T47D (cell line): ENCODE results near the gene TMEM186.
"Not testable (repeated sequence)": the region's sequence is repeated elsewhere in the genome, so short reads cannot be mapped to it uniquely, and the experiment has no call there.

Source experiments
- DNase-seq, 2 experiments: peaks; one replicate each; pipeline versions ENCODE4 v3.0.0 to v3.0.0-alpha.2; 2011 to 2012; ENCODE audit warnings: low read depth in 1 of 2, low spot score in 1 of 2
- JUND ChIP-seq: IDR thresholded peaks from 2 replicates; pipeline ENCODE4 v1.6.1; 2012; ENCODE audit warnings: low read depth
- in situ Hi-C: cut with HindIII; loops from 2 replicates; pipeline ENCODE4 v1.10.0; 2016; ENCODE audit warnings: low sequenced_read_pairs, low pct_unique_long_range_greater_than_20kb

The TMEM186 gene

DNA sequence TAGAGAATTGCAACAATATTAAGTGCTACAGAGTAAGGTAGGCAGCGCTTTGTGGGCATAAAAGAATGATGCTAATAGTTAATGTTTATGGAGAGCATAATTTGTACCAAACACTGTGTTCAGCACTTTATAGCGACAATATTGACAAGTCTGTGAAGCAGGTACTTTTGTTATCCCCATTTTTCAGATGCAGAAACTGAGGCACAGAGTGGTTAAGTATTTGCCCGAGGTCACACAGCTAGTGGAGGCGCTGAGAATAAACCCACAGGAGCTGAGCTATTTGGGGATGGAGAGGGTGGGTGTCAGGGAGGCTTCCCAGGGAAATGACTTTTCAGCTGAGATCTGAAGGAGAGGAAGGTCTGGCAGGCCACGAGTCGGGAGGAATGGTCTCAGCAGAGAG lies 39.4 kb downstream of the TMEM186 start:
- in situ Hi-C loops: no loop called here
- no peak for TF ChIP-seq JUND
- no peak for DNase-seq

DNA sequence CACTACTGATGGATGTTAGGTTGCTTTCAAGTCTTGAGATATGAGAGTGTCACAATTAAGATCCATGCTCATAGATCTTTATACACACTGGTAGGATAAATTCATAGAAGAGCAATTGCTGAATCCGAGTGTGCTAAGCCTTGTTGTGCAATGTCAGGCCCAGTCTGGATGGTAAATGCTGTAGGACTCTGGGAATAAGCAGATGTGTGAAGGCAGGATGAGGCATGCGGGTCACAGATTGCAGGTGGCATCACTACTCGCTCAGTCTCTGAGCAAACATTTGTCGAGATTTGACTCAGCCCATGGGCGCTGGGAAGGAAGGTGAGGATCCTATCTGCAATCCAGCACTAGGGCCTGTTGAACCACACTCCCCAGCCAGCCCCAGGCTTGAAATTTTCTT lies 40.7 kb downstream of the TMEM186 start:
- in situ Hi-C loops: no loop called here
- no peak for TF ChIP-seq JUND
- DNase-seq: no peak

DNA sequence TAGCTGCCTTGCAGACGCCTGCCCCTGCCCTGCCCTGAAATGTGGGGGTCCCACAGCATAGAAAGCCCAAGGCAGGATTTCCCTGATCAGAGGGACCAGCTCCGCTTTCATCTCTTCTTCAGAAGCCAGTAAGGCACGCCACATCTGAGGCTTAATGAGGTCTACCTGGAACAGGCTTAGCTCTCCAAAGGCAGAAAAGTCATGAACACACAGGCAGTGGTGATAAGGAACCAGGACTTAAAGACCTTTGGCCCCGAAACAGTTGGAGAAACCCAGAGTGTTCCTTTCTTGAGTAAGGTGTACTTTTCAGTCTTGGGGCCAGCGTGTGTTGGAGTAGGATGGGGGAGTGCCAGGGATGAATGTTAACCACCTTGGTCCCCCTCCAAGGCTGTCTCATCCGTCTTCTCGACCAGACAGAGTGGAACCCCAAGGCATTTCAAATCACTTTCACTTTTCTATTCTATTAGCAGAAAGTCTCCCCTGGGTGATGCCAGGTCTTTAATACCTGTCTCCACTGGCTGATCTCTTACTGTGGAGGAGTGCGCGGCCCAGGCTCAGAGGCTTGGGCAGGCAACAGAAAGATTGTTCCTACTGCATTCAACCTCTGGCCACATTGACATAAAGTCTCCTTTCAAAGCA lies 43.9 kb downstream of the TMEM186 start:
- in situ Hi-C loops: no loop called here
- no peak for DNase-seq
- no peak for TF ChIP-seq JUND

DNA sequence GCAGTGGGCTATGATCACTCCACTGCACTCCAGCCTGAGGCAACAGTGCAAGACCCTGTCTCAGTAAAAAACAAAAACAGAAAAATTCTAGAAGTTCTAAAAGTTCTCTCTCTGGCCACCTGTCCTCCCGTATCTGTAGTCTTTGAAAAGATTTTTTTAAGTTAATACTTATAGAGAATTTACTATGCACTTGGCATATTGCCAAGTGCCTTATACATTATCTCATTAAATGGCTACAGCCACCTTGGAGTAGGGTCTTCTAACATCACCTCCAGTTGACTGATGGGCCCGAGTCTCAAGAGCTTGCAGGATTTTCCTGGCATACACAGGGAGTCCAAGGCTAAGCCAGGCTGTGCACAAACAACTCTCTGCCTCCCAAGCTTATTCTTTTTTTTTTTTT lies 44.7 kb downstream of the TMEM186 start:
- no peak for DNase-seq
- no peak for TF ChIP-seq JUND
- in situ Hi-C loops: no loop called here

DNA sequence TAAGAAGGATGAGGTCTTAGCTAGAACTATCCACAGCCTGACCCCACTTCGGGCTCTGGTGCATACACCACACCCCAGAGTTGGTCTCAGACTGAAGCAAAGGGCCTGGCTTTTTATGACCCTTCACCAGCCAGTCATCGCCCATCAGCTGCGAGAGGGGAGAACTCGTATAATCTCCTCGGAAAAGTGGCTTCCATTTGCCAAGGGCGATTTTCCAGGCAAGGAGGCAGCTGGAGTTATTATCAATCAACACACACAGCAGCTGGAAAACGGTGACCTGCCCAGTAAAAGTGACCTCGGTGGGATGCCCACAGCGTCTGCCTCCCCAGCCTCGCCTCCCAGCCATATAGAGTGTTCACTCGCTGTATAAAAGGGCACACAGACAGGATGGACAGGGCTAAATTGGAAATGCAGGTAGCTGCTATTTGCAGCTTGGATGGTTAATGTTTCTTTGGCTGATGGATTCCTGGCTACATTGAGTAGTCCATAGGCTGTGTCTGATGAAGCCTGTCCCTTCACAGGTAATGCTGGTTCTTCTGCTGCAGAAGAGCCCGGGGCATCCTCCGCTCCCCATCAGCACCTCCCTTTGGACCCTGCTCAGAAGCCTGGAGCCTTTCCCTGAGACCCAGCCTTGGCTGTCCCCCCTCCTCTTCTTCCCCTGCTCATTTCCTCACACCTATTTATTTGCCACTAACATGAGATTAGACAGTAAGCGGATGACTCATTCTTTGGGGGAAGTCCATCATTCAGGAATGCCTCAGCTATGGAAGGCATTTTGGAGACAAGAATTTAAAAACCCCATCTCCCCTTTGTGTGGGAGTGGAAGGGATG lies 45.7 kb downstream of the TMEM186 start:
- in situ Hi-C loops: no loop called here
- no peak for DNase-seq
- TF ChIP-seq JUND: no peak

DNA sequence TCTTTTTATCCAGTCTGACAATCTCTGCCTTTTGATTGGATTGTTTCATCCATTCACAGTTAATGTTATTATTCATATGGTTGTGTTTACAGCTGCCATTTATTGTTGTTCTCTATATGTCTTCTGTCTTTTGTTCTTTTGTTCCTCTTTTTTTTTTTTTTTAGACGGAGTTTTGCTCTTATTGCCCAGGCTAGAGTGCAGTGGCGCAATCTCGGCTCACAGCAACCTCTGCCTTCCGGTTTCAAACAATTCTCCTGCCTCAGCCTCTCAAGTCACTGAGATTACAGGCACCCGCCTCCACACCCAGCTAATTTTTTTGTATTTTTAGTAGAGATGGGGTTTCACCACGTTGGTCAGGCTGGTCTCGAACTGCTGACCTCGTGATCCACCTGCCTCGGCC lies 48.5 kb downstream of the TMEM186 start:
- in situ Hi-C loops: not testable (repeated sequence)

More for the DNA sequence above, 48.5 kb downstream of the TMEM186 start:
- not testable (repeated sequence) for DNase-seq
